Measurements from ENCODE around the gene MAML2.

- TF ChIP-seq POLR2A (IDR thresholded peaks at IDR 0.05): no peak
- no peak for TF ChIP-seq CTCF (IDR thresholded peaks at IDR 0.05)
Measured at GRCh38 chr11:96150609-96151008, 192.4 kb downstream of the MAML2 start.
